Psoas muscle (tissue), 8 donors: Measurements from ENCODE around the gene C1QTNF3. TPM values are rescaled to one million over a fixed set of nuclear protein-coding genes. Genes with fewer than 3 reads are reported as not detected.

Experiments
- ATAC-seq, 4 donors: fragments of 200-7000 bp; cut with Tn5 transposase; one replicate each; pipeline ENCODE4 v1.9.1; 2020; ENCODE audit warnings: moderate library complexity in 3 of 4, mild to moderate bottlenecking in 2 of 4
- DNase-seq, 2 donors: peaks; one replicate each; pipeline ENCODE4 v3.0.0-alpha.2; 2020
- H3K27ac ChIP-seq: fragments of 200-600 bp; one replicate; pipeline ENCODE4 v1.8.0; 2022
- H3K27me3 ChIP-seq, 3 donors: fragments of 200-600 bp in 1 of 3; one replicate each; pipeline versions ENCODE4 v1.6.1 to v1.8.0; 2013 to 2022; ENCODE audit warnings: low read length in 2 of 3, mild to moderate bottlenecking in 2 of 3, moderate library complexity in 1 of 3; ENCODE audit not compliant: insufficient read depth in 3 of 3
- H3K36me3 ChIP-seq, 2 donors: fragments of 200-600 bp in 1 of 2; one replicate each; pipeline versions ENCODE4 v1.6.1 to v1.8.0; 2013 to 2022; ENCODE audit warnings: low read depth in 1 of 2, mild to moderate bottlenecking in 1 of 2, moderate library complexity in 1 of 2; ENCODE audit not compliant: insufficient read depth in 1 of 2
- H3K4me1 ChIP-seq: fragments of 200-600 bp; one replicate; pipeline ENCODE4 v1.8.0; 2022
- H3K4me3 ChIP-seq: fragments of 200-600 bp; one replicate; pipeline ENCODE4 v1.8.0; 2022; ENCODE audit warnings: mild to moderate bottlenecking
- H3K9me3 ChIP-seq: fragments of 200-600 bp; one replicate; pipeline ENCODE4 v1.8.0; 2022
- WGBS, 3 donors: extraction: QIAGEN DNeasy Blood & Tissue Kit; methylation state at CpG; one replicate each; pipeline versions ENCODE4 v1.1.6 to v1.1.7; 2013; 5-methylcytosine and 5-hydroxymethylcytosine counted together
- intact Hi-C, 2 donors: fragments of 100-400 bp; cut with DNase I; formaldehyde crosslinking; loops; one replicate each; pipeline versions ENCODE4 v1.11.0 to v1.14.2; 2022
- polyA plus RNA-seq, 3 donors: library from polyadenylated mRNA; stranded (reverse); fragments of 200-250 nt; gene quantifications; one replicate each; pipeline ENCODE4 v1.2.3, GENCODE V29; 2013
- total RNA-seq, 4 donors: library from RNA; stranded (reverse); fragmentation: NEBNext Ultra II Directional in 2 of 4; extraction: Animal tissue kit (Norgen Biotek cat#: 25700) in 2 of 4; gene quantifications; one replicate each; pipeline versions ENCODE4 v1.2.1 to v1.2.4, GENCODE V29; 2021 to 2023
- TF ChIP-seq, protein P1 (sequence below): fragments of 200-600 bp; IDR thresholded peaks from one replicate; pipeline ENCODE4 v1.8.0; 2022; ENCODE audit warnings: antibody characterized with exemption
- donor health status: healthy with polysubstance abuse.
- donor health status: DM: no; HTN: no; CAD: no; lungs with moderate emphysema.
- donor health status: Bipolar disorder and iron deficiency.
- donor health status: healthy.
- donor health status: DM: yes; HTN: yes; CAD: no.
- donor health status: DM: no; HTN: no; CAD: no.
- donor health status: DM: no; HTN: no; CAD: no.
- donor health status: DM: yes; HTN: yes; CAD: no.

Gene C1QTNF3
- total and polyA plus RNA-seq, 7 donors, result 0.31 to 5.9 (median 0.55) TPM; not detected in 1

DNA sequence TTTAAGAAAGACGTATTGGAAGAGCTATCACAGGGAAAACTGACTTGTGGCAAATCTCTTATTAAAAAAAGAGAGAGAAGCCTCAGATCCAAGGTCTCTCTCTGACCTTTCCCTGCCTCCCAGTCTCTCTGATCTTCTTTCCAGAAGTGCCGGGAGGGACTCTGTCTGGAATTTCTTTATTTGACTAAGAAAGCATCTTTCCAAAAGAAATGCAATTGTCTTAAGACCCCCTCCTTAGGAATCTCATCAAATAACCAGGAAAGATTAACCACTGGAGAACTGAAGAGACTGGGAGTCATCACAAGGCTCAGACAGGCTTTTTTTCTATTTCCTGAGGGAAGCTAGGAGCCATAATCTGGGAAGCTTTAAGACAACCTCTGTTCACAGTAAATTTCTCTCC lies 4.6 kb downstream of the C1QTNF3 start:
- TF ChIP-seq, protein P1, sequence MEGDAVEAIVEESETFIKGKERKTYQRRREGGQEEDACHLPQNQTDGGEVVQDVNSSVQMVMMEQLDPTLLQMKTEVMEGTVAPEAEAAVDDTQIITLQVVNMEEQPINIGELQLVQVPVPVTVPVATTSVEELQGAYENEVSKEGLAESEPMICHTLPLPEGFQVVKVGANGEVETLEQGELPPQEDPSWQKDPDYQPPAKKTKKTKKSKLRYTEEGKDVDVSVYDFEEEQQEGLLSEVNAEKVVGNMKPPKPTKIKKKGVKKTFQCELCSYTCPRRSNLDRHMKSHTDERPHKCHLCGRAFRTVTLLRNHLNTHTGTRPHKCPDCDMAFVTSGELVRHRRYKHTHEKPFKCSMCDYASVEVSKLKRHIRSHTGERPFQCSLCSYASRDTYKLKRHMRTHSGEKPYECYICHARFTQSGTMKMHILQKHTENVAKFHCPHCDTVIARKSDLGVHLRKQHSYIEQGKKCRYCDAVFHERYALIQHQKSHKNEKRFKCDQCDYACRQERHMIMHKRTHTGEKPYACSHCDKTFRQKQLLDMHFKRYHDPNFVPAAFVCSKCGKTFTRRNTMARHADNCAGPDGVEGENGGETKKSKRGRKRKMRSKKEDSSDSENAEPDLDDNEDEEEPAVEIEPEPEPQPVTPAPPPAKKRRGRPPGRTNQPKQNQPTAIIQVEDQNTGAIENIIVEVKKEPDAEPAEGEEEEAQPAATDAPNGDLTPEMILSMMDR, result no peak
- intact Hi-C loops, result no loop called here
- Histone ChIP-seq H3K27ac (no peak overlapping the region), H3K36me3 (peaks cover 0 to 6% of the 10 kb centered on the region in 2 donors), H3K9me3 (no peaks in the 10 kb centered on the region), H3K27me3 (no peaks in the 10 kb centered on the region), H3K4me1 (peaks cover 13% of the 10 kb centered on the region), H3K4me3 (no peak overlapping the region)
- 43 to 60% (median 57%) methylated on average over 2 of the region's 2 CpGs for WGBS, 3 donors
- no peak for DNase-seq
- ATAC-seq, result no peak

GRCh38 chr5:34037726-34038125 lies 5.3 kb downstream of the C1QTNF3 start:
- Histone ChIP-seq H3K9me3 (no peaks in the 10 kb centered on the region), H3K4me3 (no peak overlapping the region), H3K27ac (no peak overlapping the region), H3K27me3 (no peaks in the 10 kb centered on the region), H3K4me1 (peaks cover 6% of the 10 kb centered on the region), H3K36me3 (peaks cover 0 to 10% of the 10 kb centered on the region in 2 donors)
- DNase-seq (no peak), ATAC-seq (no peak)
- WGBS, 3 donors, result 22 to 42% (median 31%) methylated on average over 3 of the region's 3 CpGs
- TF ChIP-seq, protein P1, result no peak
- intact Hi-C loops, result no loop called here

DNA sequence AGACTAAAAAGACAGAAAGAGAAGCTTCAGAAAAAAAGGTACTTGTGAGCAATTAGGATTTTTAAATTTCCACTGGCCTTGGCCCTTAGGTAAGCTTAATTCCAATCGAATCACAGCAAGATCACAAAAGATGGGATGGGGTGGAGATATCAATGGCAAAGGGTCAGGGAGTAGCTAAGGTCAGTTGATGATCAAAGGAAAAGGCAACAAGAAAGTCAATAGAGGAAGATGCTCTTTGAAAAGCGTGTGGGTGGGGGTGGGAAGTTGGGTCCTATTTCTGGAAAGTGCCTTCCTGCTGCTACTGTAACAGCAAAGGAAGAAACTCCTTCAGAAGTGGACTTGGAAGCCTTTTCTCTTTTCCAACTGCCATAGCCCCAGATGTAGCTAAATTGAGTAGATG lies 7.3 kb downstream of the C1QTNF3 start:
- H3K36me3 ChIP-seq, result peaks cover 0 to 11% of the 10 kb centered on the region in 2 donors
- DNase-seq (no peak), ATAC-seq (no peak)
- WGBS, 3 donors, result 73 to 82% (median 80%) methylated on average over 2 of the region's 2 CpGs
- no peaks in the 10 kb centered on the region for H3K9me3 ChIP-seq
- intact Hi-C loops, result no loop called here
- H3K27me3 ChIP-seq, result no peaks in the 10 kb centered on the region
- H3K4me1 ChIP-seq, result no peaks in the 10 kb centered on the region
- H3K4me3 ChIP-seq, result no peak overlapping the region
- no peak overlapping the region for H3K27ac ChIP-seq
- TF ChIP-seq, protein P1, result no peak

DNA sequence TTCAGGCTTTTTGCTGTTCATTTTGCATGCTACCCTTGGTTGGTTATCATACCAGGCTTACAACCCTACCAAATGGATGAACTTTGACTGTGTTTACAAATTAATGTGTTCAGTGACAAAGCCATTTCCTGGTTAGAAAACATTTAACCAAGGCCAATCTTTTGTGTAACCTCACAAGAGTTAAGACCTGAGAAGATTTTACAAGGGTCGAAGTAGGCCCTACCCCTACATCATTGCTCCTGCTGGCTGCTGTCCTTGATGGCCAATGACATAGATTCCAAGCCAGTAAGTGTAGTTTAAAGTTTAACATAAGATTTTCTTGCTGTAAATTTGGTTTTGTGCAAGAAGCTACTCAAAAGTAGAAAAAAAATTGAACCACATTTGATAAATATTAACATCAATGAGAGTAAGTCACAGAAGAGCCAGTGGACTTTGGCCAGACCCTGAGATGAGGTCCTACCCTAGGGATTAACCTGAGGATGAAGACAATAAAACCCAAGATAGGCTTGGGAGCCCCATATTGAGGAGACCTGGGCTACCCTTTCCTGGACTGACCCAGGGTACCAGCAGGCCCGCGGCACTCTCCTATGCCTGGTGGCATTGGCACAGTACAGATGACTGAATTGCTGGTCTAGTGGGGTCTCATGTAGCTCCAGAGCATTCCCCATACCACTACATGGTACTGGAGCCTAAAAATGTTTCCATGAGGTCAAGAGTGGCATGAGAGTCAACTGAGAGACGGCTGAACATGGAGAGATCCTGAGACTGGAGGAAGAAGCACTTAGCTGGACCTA lies 8.3 kb downstream of the C1QTNF3 start:
- 91 to 97% (median 96%) methylated on average over 4 of the region's 4 CpGs for WGBS, 3 donors
- no peak for DNase-seq
- H3K4me1 ChIP-seq, result no peaks in the 10 kb centered on the region
- H3K36me3 ChIP-seq, result peaks cover 0 to 11% of the 10 kb centered on the region in 2 donors
- no peak for ATAC-seq
- intact Hi-C loops, result no loop called here
- TF ChIP-seq, protein P1, result no peak
- no peaks in the 10 kb centered on the region for H3K27me3 ChIP-seq
- H3K4me3 ChIP-seq, result no peak overlapping the region
- H3K27ac ChIP-seq, result no peak overlapping the region
- no peaks in the 10 kb centered on the region for H3K9me3 ChIP-seq

DNA sequence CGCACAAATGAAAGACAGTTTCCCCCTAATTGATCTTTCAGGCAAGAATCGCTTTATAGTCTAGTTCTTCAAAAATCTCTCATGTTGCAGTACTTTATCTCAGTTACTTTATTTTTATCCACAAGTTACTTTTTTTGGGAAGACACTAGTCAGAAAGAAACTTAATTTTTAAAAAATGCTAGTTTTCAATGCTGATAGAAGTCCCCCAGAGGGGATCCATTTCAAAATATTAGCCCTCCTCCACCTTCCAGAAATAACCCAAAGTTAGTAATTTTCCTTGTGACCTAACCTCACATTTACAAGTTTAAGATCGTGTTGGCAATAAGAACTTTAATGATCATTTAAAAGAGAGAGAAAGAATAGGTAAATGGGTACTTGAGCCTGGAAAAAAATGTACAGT lies 11.0 kb downstream of the C1QTNF3 start:
- TF ChIP-seq, protein P1, result no peak
- ATAC-seq (no peak), DNase-seq (no peak)
- intact Hi-C loops, result no loop called here
- WGBS, 3 donors, result 78 to 85% (median 83%) methylated on average over 3 of the region's 3 CpGs
- H3K4me3 ChIP-seq, result no peak overlapping the region
- H3K9me3 ChIP-seq, result no peaks in the 10 kb centered on the region
- H3K4me1 ChIP-seq, result no peaks in the 10 kb centered on the region
- H3K27ac ChIP-seq, result no peak overlapping the region
- peaks cover 0 to 11% of the 10 kb centered on the region in 2 donors for H3K36me3 ChIP-seq
- no peaks in the 10 kb centered on the region for H3K27me3 ChIP-seq
